Measurements from ENCODE around the gene RPRD1A. TPM values are rescaled to one million over a fixed set of nuclear protein-coding genes. Genes with fewer than 3 reads are reported as not detected.

The RPRD1A gene
- 17.4 to 24.2 TPM (median 22.3 TPM) in 5 replicates for total RNA-seq (2022; extraction: Qiagen RNA extraction; ENCODE audit: low read depth)

GRCh38 chr18:36067055-36067957 is at the start of gene RPRD1A:
TSS of gene RPRD1A (minus strand) at chr18:36067559. CDS start at chr18:36067404, 155 bp downstream.

GRCh38 chr18:35972197-35973000 is 95.0 kb downstream of the RPRD1A start, which contains the start of gene RMP24:
TSS of gene RMP24 (plus strand) at chr18:35972679.

Other genes with a start within 250 kb of the RPRD1A start
- 36.6 to 50.4 TPM (median 50.3 TPM) in 5 replicates for gene SLC39A6, start 61.8 kb upstream of the RPRD1A start, total RNA-seq (2022; extraction: Qiagen RNA extraction; ENCODE audit: low read depth)
- 32.7 to 38.5 TPM (median 36.1 TPM) in 5 replicates for gene ELP2, start 62.3 kb upstream of the RPRD1A start, total RNA-seq (2022; extraction: Qiagen RNA extraction; ENCODE audit: low read depth)
- 2.8 to 4.6 TPM (median 4.4 TPM) in 5 replicates for gene MOCOS, start 119.9 kb upstream of the RPRD1A start, total RNA-seq (2022; extraction: Qiagen RNA extraction; ENCODE audit: low read depth)
- 2.6 to 3.9 TPM (median 3.3 TPM) in 5 replicates for gene FHOD3, start 230.2 kb upstream of the RPRD1A start, total RNA-seq (2022; extraction: Qiagen RNA extraction; ENCODE audit: low read depth)

All from A549 treated with GW870086 at 1 μM for 4 hours (cell line).